Suprapubic skin (tissue), 3 donors: ENCODE measurements around the gene GGT7.

Experiments
- CTCF ChIP-seq, 2 donors: fragments of 200-600 bp in 1 of 2; fragments of 450-650 bp in 1 of 2; sonication (generic) in 1 of 2; IDR thresholded peaks; one replicate each; pipeline ENCODE4 v1.5.1; 2016 to 2019; ENCODE audit warnings: antibody characterized with exemption in 2 of 2, mild to moderate bottlenecking in 1 of 2, moderate library complexity in 1 of 2
- POLR2A ChIP-seq, 2 donors: fragments of 450-650 bp; IDR thresholded peaks; one replicate each; pipeline ENCODE4 v1.6.1; 2017; ENCODE audit warnings: antibody characterized with exemption in 2 of 2, mild to moderate bottlenecking in 2 of 2, moderate library complexity in 2 of 2

DNA sequence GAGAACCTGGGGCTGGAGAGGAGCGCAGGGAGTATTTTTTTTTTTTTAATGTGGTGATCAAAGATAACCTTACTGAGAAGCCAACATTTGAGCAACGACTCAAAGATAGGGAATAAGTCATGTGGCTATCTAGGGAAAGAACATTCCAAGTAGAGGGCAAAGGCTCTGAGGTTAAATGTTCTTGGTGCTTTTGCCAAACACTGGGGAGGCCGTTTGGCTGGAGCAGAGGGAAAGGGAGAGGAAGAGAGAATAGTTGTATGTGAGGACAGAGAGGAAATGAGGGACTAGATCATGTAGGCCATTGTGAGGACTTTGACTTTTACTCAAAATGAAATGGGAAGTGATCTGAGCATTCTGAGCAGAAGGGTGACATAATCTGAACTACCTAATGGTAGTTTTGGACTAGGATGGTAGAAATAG is 31.6 kb upstream of the GGT7 start:
- TF ChIP-seq CTCF (IDR thresholded peaks at IDR 0.05), result no peak
- TF ChIP-seq POLR2A (IDR thresholded peaks at IDR 0.05), result no peak
